HepG2 (cell line): ENCODE measurements around the gene DEFB131B. TPM values are rescaled to one million over a fixed set of nuclear protein-coding genes. Genes with fewer than 3 reads are reported as not detected.
A peak's percentile ranks its signal among the peaks of the same experiment; 100 is the strongest.

Experiments used
- BRF2 ChIP-seq: sonication (generic); formaldehyde crosslinking; IDR thresholded peaks from 2 replicates; pipeline ENCODE4 v1.8.1; 2022; ENCODE audit warnings: mild to moderate bottlenecking, missing genetic modification reagents
- FOXM1 ChIP-seq: sonication (generic); formaldehyde crosslinking; IDR thresholded peaks from 2 replicates; pipeline ENCODE4 v1.5.0; 2020; ENCODE audit warnings: missing genetic modification reagents
- GMEB1 ChIP-seq: sonication (generic); formaldehyde crosslinking; IDR thresholded peaks from 2 replicates; pipeline ENCODE4 v1.5.1; 2020; ENCODE audit warnings: missing genetic modification reagents, mild to moderate bottlenecking, borderline replicate concordance
- KIAA2018 ChIP-seq: sonication (generic); formaldehyde crosslinking; IDR thresholded peaks from 2 replicates; pipeline ENCODE4 v1.5.0; 2020; ENCODE audit warnings: mild to moderate bottlenecking, missing genetic modification reagents, borderline replicate concordance
- PHB2 ChIP-seq: fragments of 450-650 bp; IDR thresholded peaks from 2 replicates; pipeline ENCODE4 v1.6.1; 2018; ENCODE audit not compliant: partially characterized antibody
- RNF2 ChIP-seq: fragments of 450-650 bp; conservative IDR thresholded peaks from 2 replicates; pipeline ENCODE4 v1.6.1; 2016; ENCODE audit warnings: low read depth
- TBL1XR1 ChIP-seq: fragments of 150-350 bp; IDR thresholded peaks from 2 replicates; pipeline ENCODE4 v1.6.1; 2014; ENCODE audit warnings: borderline replicate concordance, low read length; ENCODE audit not compliant: partially characterized antibody
- ZNF468 ChIP-seq: sonication (generic); formaldehyde crosslinking; IDR thresholded peaks from 2 replicates; pipeline ENCODE4 v1.8.0; 2022; ENCODE audit warnings: mild to moderate bottlenecking, moderate library complexity, missing genetic modification reagents
- polyA plus RNA-seq, 8 experiments: library from polyadenylated mRNA; depleted of rRNA in 3 of 8; stranded (reverse) in 7 of 8; unstranded in 1 of 8; fragments of >200 nt; fragmentation: Illumina TruSeq in 4 of 8; extraction: Trizol in 4 of 8; gene quantifications; 2 replicates each; pipeline versions ENCODE4 v1.2.1 to v1.2.3, GENCODE V29; 2011 to 2016; ENCODE audit warnings: low read depth in 4 of 8, missing spikeins in 1 of 8, mixed read lengths in 1 of 8; ENCODE audit not compliant: insufficient read depth in 1 of 8
- total RNA-seq, 5 experiments: library from RNA; depleted of rRNA; stranded (reverse); fragments of >200 nt; fragmentation: Illumina TruSeq; extraction: Trizol; gene quantifications; 2 replicates each; pipeline ENCODE4 v1.2.3, GENCODE V29; 2016; ENCODE audit warnings: low read depth in 1 of 5
- TF ChIP-seq, protein P1 (sequence below): sonication (generic); formaldehyde crosslinking; IDR thresholded peaks from 2 replicates; pipeline ENCODE4 v1.8.0; 2022; ENCODE audit warnings: missing genetic modification reagents, mild to moderate bottlenecking, borderline replicate concordance
- TF ChIP-seq, protein P2 (sequence below): sonication (generic); formaldehyde crosslinking; IDR thresholded peaks from 2 replicates; pipeline ENCODE4 v1.4.0; 2020; ENCODE audit warnings: mild to moderate bottlenecking, missing genetic modification reagents
- TF ChIP-seq, protein P3 (sequence below): sonication (generic); formaldehyde crosslinking; IDR thresholded peaks from 2 replicates; pipeline ENCODE4 v1.5.0; 2020; ENCODE audit warnings: missing genetic modification reagents

The DEFB131B gene
- total and polyA plus RNA-seq, 2 of the 13 experiments (the other 11 are each of a cell fraction or from before 2014, with no cell fraction given) = not detected

DNA sequence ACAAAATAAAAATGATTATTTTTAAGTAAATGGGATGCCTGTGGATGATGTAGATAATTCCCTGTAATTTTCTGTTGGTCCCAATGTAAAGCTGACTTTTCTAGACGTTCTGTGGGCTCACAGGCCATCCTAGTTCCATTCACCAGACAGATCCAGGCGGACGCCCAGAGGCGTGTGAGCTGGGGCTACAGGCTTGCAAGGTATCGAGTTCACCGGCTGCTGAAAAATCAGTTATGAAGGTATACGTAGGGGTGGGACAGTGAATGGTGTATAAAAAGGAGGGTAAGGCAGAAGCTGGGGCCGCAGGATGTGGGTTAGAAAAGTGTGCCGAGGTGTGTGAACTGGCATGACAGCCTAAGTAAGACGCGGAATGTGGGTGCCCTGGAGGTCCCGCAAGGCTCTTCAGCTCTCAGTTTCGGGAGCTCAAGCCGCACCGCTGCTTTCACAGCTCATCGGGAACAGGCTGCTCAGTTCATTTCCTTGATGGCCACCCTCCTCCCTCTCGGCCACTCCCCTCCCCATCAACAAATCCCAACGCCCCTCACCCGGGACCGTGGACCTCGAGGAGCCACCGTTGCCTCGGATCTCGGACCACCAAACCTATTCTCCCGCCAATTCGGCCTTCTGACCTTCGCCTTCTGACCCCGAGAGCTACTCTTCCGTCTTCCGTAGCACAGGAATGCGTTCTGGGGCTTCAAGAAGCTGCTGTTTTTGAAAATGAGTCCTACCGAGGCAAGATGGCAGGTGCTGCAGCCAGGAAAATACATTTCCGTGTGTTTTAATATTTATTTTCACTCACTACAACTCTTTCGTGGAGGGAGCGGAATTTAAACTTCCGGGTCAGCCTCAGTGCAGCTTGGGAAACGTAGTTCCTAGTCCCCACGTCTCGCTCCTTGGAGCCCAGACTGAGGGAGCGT lies 49.8 kb downstream of the DEFB131B start, which contains the start of gene XNDC1N (continued):
- TF ChIP-seq, protein P1, sequence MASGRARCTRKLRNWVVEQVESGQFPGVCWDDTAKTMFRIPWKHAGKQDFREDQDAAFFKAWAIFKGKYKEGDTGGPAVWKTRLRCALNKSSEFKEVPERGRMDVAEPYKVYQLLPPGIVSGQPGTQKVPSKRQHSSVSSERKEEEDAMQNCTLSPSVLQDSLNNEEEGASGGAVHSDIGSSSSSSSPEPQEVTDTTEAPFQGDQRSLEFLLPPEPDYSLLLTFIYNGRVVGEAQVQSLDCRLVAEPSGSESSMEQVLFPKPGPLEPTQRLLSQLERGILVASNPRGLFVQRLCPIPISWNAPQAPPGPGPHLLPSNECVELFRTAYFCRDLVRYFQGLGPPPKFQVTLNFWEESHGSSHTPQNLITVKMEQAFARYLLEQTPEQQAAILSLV (CRISPR knock-in tag) = 0 out of 2 replicates have a peak, but pooled peaks have one; percentile 26
- TF ChIP-seq TBL1XR1 = no peak
- no peak for TF ChIP-seq KIAA2018 (CRISPR knock-in tag)
- TF ChIP-seq, protein P2, sequence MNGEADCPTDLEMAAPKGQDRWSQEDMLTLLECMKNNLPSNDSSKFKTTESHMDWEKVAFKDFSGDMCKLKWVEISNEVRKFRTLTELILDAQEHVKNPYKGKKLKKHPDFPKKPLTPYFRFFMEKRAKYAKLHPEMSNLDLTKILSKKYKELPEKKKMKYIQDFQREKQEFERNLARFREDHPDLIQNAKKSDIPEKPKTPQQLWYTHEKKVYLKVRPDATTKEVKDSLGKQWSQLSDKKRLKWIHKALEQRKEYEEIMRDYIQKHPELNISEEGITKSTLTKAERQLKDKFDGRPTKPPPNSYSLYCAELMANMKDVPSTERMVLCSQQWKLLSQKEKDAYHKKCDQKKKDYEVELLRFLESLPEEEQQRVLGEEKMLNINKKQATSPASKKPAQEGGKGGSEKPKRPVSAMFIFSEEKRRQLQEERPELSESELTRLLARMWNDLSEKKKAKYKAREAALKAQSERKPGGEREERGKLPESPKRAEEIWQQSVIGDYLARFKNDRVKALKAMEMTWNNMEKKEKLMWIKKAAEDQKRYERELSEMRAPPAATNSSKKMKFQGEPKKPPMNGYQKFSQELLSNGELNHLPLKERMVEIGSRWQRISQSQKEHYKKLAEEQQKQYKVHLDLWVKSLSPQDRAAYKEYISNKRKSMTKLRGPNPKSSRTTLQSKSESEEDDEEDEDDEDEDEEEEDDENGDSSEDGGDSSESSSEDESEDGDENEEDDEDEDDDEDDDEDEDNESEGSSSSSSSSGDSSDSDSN (CRISPR knock-in tag) = no peak
- TF ChIP-seq, protein P3, sequence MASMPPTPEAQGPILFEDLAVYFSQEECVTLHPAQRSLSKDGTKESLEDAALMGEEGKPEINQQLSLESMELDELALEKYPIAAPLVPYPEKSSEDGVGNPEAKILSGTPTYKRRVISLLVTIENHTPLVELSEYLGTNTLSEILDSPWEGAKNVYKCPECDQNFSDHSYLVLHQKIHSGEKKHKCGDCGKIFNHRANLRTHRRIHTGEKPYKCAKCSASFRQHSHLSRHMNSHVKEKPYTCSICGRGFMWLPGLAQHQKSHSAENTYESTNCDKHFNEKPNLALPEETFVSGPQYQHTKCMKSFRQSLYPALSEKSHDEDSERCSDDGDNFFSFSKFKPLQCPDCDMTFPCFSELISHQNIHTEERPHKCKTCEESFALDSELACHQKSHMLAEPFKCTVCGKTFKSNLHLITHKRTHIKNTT = no peak
- TF ChIP-seq ZNF468 (CRISPR knock-in tag) = no peak
- TF ChIP-seq PHB2 = no peak
- no peak for TF ChIP-seq BRF2 (CRISPR knock-in tag)
- TF ChIP-seq RNF2 = peak; percentile 62
- TF ChIP-seq FOXM1 (CRISPR knock-in tag) = no peak
- TF ChIP-seq GMEB1 (CRISPR knock-in tag) = peak; percentile 59; the same call in 1 of the 2 replicates
